OCI-LY7 (cell line): ENCODE data around the gene IKBKE. TPM values are rescaled to one million over a fixed set of nuclear protein-coding genes. Genes with fewer than 3 reads are reported as not detected.

ENCODE experiments used
- BruUV-seq: library from RNA; stranded (reverse); fragments of 400-500 nt; replicated peaks from 2 replicates; lab custom pipeline; 2021; lab: Mats Ljungman, UMichigan
- CTCF ChIA-PET: fragments of 300-600 bp; sonication (Branson Sonifier 250); formaldehyde crosslinking; loops from one replicate; lab custom pipeline; 2022; ENCODE audit warnings: antibody characterized with exemption; ENCODE audit not compliant: unreplicated experiment; lab: Charles Lee
- POLR2A ChIA-PET: fragments of 300-600 bp; sonication (Branson Sonifier 250); formaldehyde crosslinking; loops from one replicate; lab custom pipeline; 2022; ENCODE audit warnings: antibody characterized with exemption; lab: Charles Lee
- DNase-seq: peaks from one replicate; pipeline ENCODE4 v3.0.0-alpha.2; 2015; ENCODE audit warnings: low spot score
- H2AFZ ChIP-seq: fragments of 200-600 bp; sonication (generic), shearing (Covaris generic); 2 replicates; pipeline ENCODE4 v1.6.1; 2014; ENCODE audit warnings: mild to moderate bottlenecking, antibody characterized with exemption, low read length, moderate library complexity
- H3K27ac ChIP-seq: fragments of 200-600 bp; sonication (generic); 2 replicates; pipeline ENCODE4 v1.5.1; 2014; ENCODE audit warnings: mixed run types, low read depth, mild to moderate bottlenecking, moderate library complexity, low read length, inconsistent platforms; ENCODE audit not compliant: poor library complexity, severe bottlenecking
- H3K36me3 ChIP-seq: fragments of 200-600 bp; sonication (generic); 2 replicates; pipeline ENCODE4 v1.6.1; 2014; ENCODE audit warnings: mild to moderate bottlenecking, antibody characterized with exemption, low read length, moderate library complexity, mixed read lengths; ENCODE audit not compliant: insufficient read depth
- H3K4me1 ChIP-seq: fragments of 200-600 bp; sonication (generic); 2 replicates; pipeline ENCODE4 v1.5.1; 2014; ENCODE audit warnings: mild to moderate bottlenecking, low read length; ENCODE audit not compliant: insufficient read depth, poor library complexity, severe bottlenecking
- H3K4me2 ChIP-seq: fragments of 200-600 bp; sonication (generic); 2 replicates; pipeline ENCODE4 v1.6.1; 2014; ENCODE audit warnings: mild to moderate bottlenecking, low read length
- H3K4me3 ChIP-seq: fragments of 200-600 bp; sonication (generic); 2 replicates; pipeline ENCODE4 v1.5.1; 2014; ENCODE audit warnings: mild to moderate bottlenecking, low read depth, low read length; ENCODE audit not compliant: poor library complexity, severe bottlenecking
- H3K79me2 ChIP-seq: fragments of 200-600 bp; sonication (generic); 2 replicates; pipeline ENCODE4 v1.6.1; 2016; ENCODE audit warnings: low read depth, mild to moderate bottlenecking, low read length, moderate library complexity, mixed read lengths; ENCODE audit not compliant: insufficient read depth
- H3K9me2 ChIP-seq: fragments of 200-600 bp; sonication (generic); 2 replicates; pipeline ENCODE4 v1.6.1; 2016; ENCODE audit warnings: mild to moderate bottlenecking, low read length, mixed read lengths; ENCODE audit not compliant: insufficient read depth
- H3K9me3 ChIP-seq: fragments of 200-600 bp; sonication (generic); 2 replicates; pipeline ENCODE4 v1.6.1; 2014; ENCODE audit warnings: mild to moderate bottlenecking, mixed run types, low read length, mixed read lengths
- H4K20me1 ChIP-seq: fragments of 200-600 bp; sonication (generic); 2 replicates; pipeline ENCODE4 v1.6.1; 2014; ENCODE audit warnings: mild to moderate bottlenecking, antibody characterized with exemption, low read length, moderate library complexity, mixed read lengths; ENCODE audit not compliant: insufficient read depth
- CTCF ChIP-seq: fragments of 200-600 bp; sonication (generic); conservative IDR thresholded peaks from 2 replicates; pipeline ENCODE4 v1.5.1; 2014; ENCODE audit warnings: mild to moderate bottlenecking, antibody characterized with exemption, low read length, moderate library complexity, mixed read lengths
- EZH2phosphoT487 ChIP-seq: fragments of 200-600 bp; sonication (generic); IDR thresholded peaks from 2 replicates; pipeline ENCODE4 v1.6.1; 2018; ENCODE audit warnings: low read depth, borderline replicate concordance, mild to moderate bottlenecking, mixed run types, antibody characterized with exemption, low read length, moderate library complexity, mixed read lengths
- intact Hi-C: fragments of 100-400 bp; cut with micrococcal nuclease; formaldehyde crosslinking; loops from one replicate; pipeline ENCODE4 v1.10.0; 2022; ENCODE audit not compliant: unreplicated experiment
- total RNA-seq, 2 experiments: library from RNA; depleted of rRNA in 1 of 2; stranded (reverse); fragments of >200 nt in 1 of 2; shearing (Covaris generic) in 1 of 2; gene quantifications; 2 replicates each; pipeline ENCODE4 v1.2.3, GENCODE V29; 2014 to 2022

The IKBKE gene
- total RNA-seq, 2 experiments from 2014 or later: 23.9 to 38.5 TPM

GRCh38 chr1:206466840-206467649 is 3.2 kb upstream of the IKBKE start:
- H3K4me2 ChIP-seq: peak overlapping the region; percentile 89; the same call in 1 of the 2 replicates

GRCh38 chr1:206467915-206468314 is 2.4 kb upstream of the IKBKE start:
- H3K9me2 ChIP-seq: no peaks in the 10 kb centered on the region
- no peaks in the 10 kb centered on the region for H3K9me3 ChIP-seq
- no peaks in the 10 kb centered on the region for H4K20me1 ChIP-seq
- H2AFZ ChIP-seq: peak overlapping the region; percentile 88
- peak overlapping the region; percentile 89 for H3K4me2 ChIP-seq
- POLR2A ChIA-PET: interaction anchor here (0.6 to 1.1 kb wide), 3 partner anchors 40 to 214 kb away, joined by 3 to 4 read pairs (median 3); partner anchors contain the start of gene EIF2D
- CTCF ChIA-PET: no interaction called here
- peak; percentile 78 for DNase-seq
- peaks cover 53% of the 10 kb centered on the region for H3K4me1 ChIP-seq
- H3K36me3 ChIP-seq: peaks cover 2% of the 10 kb centered on the region; the same call in 1 of the 2 replicates
- BruUV-seq: no TSS peak
- no peak for TF ChIP-seq EZH2phosphoT487
- no peak for TF ChIP-seq CTCF
- H3K79me2 ChIP-seq: peaks cover 8% of the 10 kb centered on the region; the same call in 1 of the 2 replicates
- H3K27ac ChIP-seq: peak overlapping the region; percentile 7
- no peak overlapping the region for H3K4me3 ChIP-seq
- intact Hi-C loops: no loop called here

More at GRCh38 chr1:206466840-206467649, 3.2 kb upstream of the IKBKE start:
- H3K9me3 ChIP-seq: no peaks in the 10 kb centered on the region
- no peak for DNase-seq
- no peak overlapping the region for H3K27ac ChIP-seq
- intact Hi-C loops: no loop called here
- peaks cover 7% of the 10 kb centered on the region; the same call in 1 of the 2 replicates for H3K79me2 ChIP-seq
- H4K20me1 ChIP-seq: no peaks in the 10 kb centered on the region
- H3K9me2 ChIP-seq: no peaks in the 10 kb centered on the region
- no peaks in the 10 kb centered on the region for H3K36me3 ChIP-seq
- no peak for TF ChIP-seq EZH2phosphoT487
- no peak for TF ChIP-seq CTCF
- CTCF ChIA-PET: interaction anchor here (1.3 kb wide), 1 partner anchor 12 kb away, joined by 4 read pairs; no protein-coding TSS in a partner anchor
- POLR2A ChIA-PET: interaction anchor here (0.6 to 1.1 kb wide), 4 partner anchors 24 to 213 kb away, joined by 3 to 4 read pairs (median 4); partner anchors contain the start of gene EIF2D
- BruUV-seq: no TSS peak
- peak overlapping the region; percentile 88 for H2AFZ ChIP-seq
- H3K4me1 ChIP-seq: peaks cover 44% of the 10 kb centered on the region
- H3K4me3 ChIP-seq: no peak overlapping the region
